ENCODE results near the gene NDUFB8.

DNA sequence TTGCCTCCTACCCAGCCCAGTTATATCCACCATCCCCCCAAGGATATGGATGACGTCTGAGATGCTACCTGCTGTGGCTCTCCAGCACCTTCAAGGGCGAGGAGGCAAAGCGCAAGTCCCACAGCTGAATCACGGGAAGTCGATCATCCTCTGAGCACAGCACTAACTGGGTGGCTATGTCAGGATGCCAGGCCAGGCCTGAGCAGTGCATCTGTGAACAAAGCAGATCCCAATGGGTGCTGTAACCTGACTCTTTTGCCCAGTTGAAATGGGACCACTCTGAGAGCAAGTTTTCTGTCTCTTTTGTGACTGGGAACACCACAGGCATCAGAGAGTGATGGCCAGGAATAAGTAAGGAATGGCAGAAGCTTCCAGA, 22.3 kb downstream of the NDUFB8 start:
- TF ChIP-seq, protein P1, sequence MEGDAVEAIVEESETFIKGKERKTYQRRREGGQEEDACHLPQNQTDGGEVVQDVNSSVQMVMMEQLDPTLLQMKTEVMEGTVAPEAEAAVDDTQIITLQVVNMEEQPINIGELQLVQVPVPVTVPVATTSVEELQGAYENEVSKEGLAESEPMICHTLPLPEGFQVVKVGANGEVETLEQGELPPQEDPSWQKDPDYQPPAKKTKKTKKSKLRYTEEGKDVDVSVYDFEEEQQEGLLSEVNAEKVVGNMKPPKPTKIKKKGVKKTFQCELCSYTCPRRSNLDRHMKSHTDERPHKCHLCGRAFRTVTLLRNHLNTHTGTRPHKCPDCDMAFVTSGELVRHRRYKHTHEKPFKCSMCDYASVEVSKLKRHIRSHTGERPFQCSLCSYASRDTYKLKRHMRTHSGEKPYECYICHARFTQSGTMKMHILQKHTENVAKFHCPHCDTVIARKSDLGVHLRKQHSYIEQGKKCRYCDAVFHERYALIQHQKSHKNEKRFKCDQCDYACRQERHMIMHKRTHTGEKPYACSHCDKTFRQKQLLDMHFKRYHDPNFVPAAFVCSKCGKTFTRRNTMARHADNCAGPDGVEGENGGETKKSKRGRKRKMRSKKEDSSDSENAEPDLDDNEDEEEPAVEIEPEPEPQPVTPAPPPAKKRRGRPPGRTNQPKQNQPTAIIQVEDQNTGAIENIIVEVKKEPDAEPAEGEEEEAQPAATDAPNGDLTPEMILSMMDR (IDR thresholded peaks at IDR 0.05; ENCODE audit: low read depth, low read length) = no peak
- TF ChIP-seq POLR2A (IDR thresholded peaks at IDR 0.05; ENCODE audit: extremely low read depth, insufficient read length) = no peak
- no peak for TF ChIP-seq MYC (IDR thresholded peaks at IDR 0.05; ENCODE audit: low read depth, low read length)
